GM19025 (cell line): ENCODE data around the gene PHKG2.

Experiments used
- ATAC-seq: cut with Tn5 transposase; IDR thresholded peaks from one replicate; pipeline ENCODE4 v1.9.1; 2021; ENCODE audit warnings: mild to moderate bottlenecking, low read depth, moderate library complexity; ENCODE audit not compliant: unreplicated experiment

PHKG2 gene

GRCh38 chr16:30787613-30788378 lies 39.6 kb downstream of the PHKG2 start:
- no peak for ATAC-seq

GRCh38 chr16:30793508-30794069 lies 45.4 kb downstream of the PHKG2 start:
- no peak for ATAC-seq

DNA sequence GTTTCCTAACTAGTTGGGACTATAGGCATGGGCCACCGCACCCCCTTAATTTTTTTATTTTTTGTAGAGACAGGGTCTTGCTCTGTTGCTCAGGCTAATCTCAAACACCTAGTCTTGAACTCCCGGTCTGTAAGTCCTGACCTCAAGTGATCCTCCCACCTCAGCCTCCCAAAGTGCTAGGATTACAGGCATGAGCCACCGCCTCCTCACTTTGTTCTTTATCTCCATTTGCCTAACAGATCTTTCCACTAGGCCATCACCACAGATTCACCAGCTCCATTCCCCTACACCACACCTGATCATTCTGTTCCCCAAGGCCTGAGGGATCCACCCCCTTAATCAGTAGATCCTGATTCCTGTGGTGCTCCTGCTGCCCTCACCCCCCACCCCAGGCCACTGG lies 46.4 kb downstream of the PHKG2 start:
- no peak for ATAC-seq

GRCh38 chr16:30797670-30798309 lies 49.6 kb downstream of the PHKG2 start:
- no peak for ATAC-seq
